ENCODE results near the gene CSRP3.
A peak's percentile ranks its signal among the peaks of the same experiment; 100 is the strongest.

The CSRP3 gene

DNA sequence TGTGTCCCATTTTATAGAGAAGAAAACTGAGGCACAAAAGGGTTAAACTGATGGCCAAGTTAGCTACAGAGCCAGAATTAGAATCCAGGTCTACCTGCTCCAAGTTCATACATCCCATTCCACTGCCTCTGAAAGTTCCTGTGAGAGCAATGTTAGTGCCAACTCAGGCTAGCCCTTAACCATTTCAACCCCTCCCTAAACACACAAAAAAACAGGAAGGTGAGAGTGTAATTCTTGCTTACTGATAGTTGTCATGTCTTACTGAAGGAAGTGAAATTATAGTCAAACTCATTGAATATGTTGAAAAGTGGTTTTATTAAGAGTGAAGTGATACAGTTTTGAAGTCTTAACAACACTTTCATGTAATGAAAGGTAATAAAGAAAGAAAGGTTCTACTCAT, 41.8 kb upstream of the CSRP3 start:
- in situ Hi-C loops (cut with MboI; ENCODE audit: low pct_unique_long_range_greater_than_20kb, low sequenced_read_pairs, unreplicated experiment): no loop called here
- TF ChIP-seq, protein P1, sequence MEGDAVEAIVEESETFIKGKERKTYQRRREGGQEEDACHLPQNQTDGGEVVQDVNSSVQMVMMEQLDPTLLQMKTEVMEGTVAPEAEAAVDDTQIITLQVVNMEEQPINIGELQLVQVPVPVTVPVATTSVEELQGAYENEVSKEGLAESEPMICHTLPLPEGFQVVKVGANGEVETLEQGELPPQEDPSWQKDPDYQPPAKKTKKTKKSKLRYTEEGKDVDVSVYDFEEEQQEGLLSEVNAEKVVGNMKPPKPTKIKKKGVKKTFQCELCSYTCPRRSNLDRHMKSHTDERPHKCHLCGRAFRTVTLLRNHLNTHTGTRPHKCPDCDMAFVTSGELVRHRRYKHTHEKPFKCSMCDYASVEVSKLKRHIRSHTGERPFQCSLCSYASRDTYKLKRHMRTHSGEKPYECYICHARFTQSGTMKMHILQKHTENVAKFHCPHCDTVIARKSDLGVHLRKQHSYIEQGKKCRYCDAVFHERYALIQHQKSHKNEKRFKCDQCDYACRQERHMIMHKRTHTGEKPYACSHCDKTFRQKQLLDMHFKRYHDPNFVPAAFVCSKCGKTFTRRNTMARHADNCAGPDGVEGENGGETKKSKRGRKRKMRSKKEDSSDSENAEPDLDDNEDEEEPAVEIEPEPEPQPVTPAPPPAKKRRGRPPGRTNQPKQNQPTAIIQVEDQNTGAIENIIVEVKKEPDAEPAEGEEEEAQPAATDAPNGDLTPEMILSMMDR (IDR thresholded peaks at IDR 0.05; ENCODE audit: extremely low read depth, insufficient read depth, missing control alignments): no peak
- DNase-seq (ENCODE audit: low spot score): no peak

DNA sequence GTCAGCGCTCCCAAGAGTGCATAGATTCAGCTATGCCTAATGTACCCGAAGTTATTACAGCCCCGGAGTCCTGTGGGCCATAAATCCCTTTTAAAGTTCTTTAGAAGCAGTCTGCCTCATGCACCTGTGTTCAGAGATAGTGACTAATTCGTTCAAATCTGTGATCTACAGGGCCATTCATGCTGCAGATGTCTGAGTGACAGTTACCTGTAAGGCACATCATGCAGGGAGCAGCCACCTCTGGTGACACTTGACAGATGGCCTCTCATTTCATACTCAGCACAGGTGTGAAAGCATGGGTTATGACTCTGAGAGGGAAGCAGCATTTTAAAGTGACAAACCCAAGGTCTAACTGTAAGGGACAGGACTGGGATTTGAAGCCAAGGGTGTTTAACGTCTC, 41.4 kb upstream of the CSRP3 start:
- no peak for DNase-seq (ENCODE audit: low spot score)
- TF ChIP-seq, protein P1 (IDR thresholded peaks at IDR 0.05; ENCODE audit: extremely low read depth, insufficient read depth, missing control alignments): no peak
- in situ Hi-C loops (cut with MboI; ENCODE audit: low pct_unique_long_range_greater_than_20kb, low sequenced_read_pairs, unreplicated experiment): no loop called here

DNA sequence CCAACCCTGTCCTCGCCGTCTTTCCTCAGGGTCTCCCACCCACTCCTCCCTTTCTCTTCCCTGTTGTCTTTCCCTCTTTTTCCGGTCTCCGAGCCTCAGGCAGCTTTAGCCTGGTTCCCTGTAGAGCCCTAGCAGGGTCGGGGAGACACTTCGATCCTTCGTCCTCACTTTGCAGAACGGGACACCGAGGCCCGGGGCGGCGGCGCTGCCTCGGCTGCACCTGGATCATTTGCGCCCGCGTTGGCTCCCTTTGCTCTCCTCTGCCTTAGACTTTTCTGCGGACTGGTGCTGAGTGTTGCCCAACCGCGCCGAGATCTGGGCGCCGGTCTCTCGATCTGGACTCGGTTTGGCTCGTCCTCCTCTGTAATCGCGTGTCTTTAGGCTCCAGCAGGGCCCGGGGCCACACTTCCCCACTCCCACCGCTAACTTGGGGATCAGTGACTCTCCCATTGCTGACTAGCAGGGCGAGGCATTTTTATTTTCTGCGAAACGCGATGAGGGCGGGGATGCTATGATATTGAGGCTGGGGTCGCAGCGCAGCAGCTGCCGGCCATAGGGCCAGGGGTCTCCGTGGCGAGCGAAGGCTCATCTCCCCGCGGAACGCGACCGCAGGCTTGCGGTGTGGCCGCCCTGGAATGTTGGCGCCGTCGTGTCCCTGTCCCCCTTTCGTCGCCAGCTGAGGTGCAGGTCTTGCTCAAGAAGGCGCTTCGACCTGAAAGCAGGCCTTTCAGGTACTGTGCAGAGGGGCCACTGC, 40.6 kb upstream of the CSRP3 start:
- in situ Hi-C loops (cut with MboI; ENCODE audit: low pct_unique_long_range_greater_than_20kb, low sequenced_read_pairs, unreplicated experiment): no loop called here
- DNase-seq (ENCODE audit: low spot score): peak; percentile 30
- TF ChIP-seq, protein P1 (IDR thresholded peaks at IDR 0.05; ENCODE audit: extremely low read depth, insufficient read depth, missing control alignments): no peak

DNA sequence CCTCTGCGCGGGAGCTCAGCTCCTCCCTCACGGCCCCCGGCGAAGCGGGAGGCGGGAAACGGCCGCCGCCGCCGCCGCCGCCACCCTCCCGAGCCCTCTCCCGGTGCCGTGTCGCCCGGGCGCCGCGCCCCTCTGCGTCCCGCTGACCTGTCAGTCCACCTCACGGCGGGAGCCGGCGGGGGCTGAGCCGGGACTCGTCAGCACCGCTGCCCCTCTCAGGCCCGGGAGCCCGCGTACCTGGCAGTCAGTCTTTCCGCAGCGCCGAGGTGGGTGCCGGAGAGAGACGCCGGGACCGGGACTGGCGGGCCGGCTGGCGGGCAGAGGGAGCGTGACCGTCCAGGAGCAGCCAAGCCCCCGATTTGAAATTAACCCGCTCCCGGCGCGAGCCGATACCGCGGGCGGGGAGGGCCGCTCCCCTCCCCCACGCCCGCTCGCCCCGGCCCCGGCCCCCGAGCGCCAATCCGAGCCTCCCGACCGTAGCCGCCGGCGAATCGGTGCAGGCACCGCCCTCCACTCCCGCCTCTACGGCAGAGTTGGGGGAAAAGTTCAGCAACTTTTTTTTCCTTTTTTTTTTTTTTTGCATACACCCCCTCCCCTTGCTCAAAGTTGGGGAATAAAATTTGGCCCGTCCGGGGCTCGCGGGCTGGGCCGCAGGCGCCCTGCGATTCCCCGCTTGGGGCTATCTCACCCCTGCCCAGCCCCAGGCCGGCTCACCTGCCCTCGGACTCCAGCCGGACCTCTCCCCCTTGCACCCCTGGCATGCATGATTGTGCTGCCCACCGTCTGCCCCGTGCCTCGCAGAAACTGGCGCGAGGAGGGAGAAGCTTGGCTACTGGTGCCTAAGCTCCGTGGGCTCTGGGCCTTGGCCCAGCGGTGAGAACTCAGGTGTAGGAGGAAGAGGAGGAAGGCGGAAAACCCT, 39.7 kb upstream of the CSRP3 start:
- peak; percentile 87 for DNase-seq (ENCODE audit: low spot score)
- in situ Hi-C loops (cut with MboI; ENCODE audit: low pct_unique_long_range_greater_than_20kb, low sequenced_read_pairs, unreplicated experiment): no loop called here
- TF ChIP-seq, protein P1 (IDR thresholded peaks at IDR 0.05; ENCODE audit: extremely low read depth, insufficient read depth, missing control alignments): no peak

DNA sequence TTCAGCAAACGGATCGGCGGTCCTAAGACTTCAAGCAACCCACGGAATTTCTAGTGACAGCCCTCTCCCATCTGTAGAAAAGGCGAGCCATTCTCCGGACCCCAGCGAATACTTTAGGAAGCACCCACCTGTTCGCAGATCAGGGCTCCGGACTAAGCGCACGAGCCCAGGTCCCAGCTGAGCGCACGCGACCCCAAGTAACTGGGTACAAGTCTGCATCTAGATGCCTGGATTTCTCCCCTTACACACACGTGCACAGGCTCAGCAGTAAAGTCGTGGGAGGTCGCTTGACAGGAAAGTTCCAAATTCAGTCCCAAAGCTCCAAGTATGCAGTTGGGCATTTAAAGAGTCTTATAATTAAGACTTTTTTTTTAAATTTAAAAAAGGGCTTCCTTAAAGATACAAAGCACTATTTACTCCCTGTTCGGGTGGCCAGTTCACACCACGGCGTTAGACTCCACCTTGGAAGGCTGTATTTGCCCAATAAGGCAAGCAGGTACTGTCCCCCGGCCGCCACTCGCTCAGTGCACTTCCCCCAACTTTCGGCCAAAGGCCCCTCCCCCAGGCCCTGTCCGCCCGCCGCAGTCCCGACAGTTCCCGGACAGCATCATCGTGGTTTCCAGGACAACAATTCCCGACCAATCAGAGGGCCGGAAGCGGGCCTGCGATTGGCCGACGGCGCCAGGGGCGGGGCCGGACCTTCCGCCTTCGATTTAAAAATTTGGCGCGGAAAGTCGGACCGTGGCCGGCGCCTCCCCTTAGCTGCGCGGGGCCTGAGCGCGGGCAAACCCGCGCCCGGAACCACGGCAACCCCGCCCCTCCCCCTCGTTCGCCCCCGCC, 38.9 kb upstream of the CSRP3 start, which contains the start of gene E2F8:
E2F8 (minus strand) TSS at position 526 of the 840 bp plus-strand sequence. CDS start 824 bp downstream, outside the sequence.
- TF ChIP-seq, protein P1 (IDR thresholded peaks at IDR 0.05; ENCODE audit: extremely low read depth, insufficient read depth, missing control alignments): no peak
- peak; percentile 99 for DNase-seq (ENCODE audit: low spot score)
- in situ Hi-C loops (cut with MboI; ENCODE audit: low pct_unique_long_range_greater_than_20kb, low sequenced_read_pairs, unreplicated experiment): no loop called here

DNA sequence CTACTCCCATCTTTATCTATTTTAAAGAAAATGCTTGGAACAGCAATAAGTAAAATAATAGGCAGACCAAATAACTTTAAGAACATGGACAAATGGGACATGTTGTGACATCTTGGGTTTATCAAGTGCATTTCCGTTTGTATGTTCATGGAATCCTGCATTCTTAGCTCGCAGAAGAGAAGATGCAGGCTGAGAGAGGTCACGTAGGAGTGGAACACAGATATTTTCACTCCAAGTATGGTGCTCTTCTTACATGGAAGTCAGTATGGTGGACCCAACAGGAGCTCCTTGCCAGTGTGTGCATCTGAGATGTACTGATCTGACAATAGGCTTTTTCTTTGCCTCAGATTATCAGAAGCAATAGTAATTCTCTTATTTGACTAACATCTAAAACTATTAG, 37.3 kb upstream of the CSRP3 start:
- TF ChIP-seq, protein P1 (IDR thresholded peaks at IDR 0.05; ENCODE audit: extremely low read depth, insufficient read depth, missing control alignments): no peak
- in situ Hi-C loops (cut with MboI; ENCODE audit: low pct_unique_long_range_greater_than_20kb, low sequenced_read_pairs, unreplicated experiment): no loop called here
- DNase-seq (ENCODE audit: low spot score): no peak

All from GM13977 (cell line).